ENCODE results near the gene KRT6B. TPM values are rescaled to one million over a fixed set of nuclear protein-coding genes. Genes with fewer than 3 reads are reported as not detected.

The KRT6B gene
- total and polyA plus RNA-seq, 4 donors = 0.18 TPM; not detected in 3

- no peak overlapping the region for H3K4me3 ChIP-seq (ENCODE audit: low read length in 2 of 2)
- H3K27me3 ChIP-seq (ENCODE audit: control insufficient read depth in 1 of 2, insufficient read depth in 2 of 2, low read length in 1 of 2) = peaks cover 0 to 2% of the 10 kb centered on the region in 2 donors
- H3K9me3 ChIP-seq (ENCODE audit: control insufficient read depth, low read length) = no peaks in the 10 kb centered on the region
- 64 to 65% methylated on average over 9 of the region's 9 CpGs for WGBS, 2 donors
- no peaks in the 10 kb centered on the region for H3K4me1 ChIP-seq (ENCODE audit: control insufficient read depth in 1 of 2, insufficient read depth in 2 of 2, low read length in 2 of 2)
- H3K27ac ChIP-seq (ENCODE audit: low read depth in 1 of 2, low read length in 2 of 2) = no peak overlapping the region
- no peak for DNase-seq
- ATAC-seq (ENCODE audit: low FRiP score) = no peak
- no peaks in the 10 kb centered on the region for H3K36me3 ChIP-seq (ENCODE audit: control insufficient read depth in 1 of 2, insufficient read depth in 2 of 2, low read length in 1 of 2)
- intact Hi-C loops (cut with DNase I) = no loop called here
Measured at GRCh38 chr12:52436000-52436827, 15.7 kb downstream of the KRT6B start.

- no peaks in the 10 kb centered on the region for H3K9me3 ChIP-seq (ENCODE audit: control insufficient read depth, low read length)
- no peaks in the 10 kb centered on the region for H3K36me3 ChIP-seq (ENCODE audit: control insufficient read depth in 1 of 2, insufficient read depth in 2 of 2, low read length in 1 of 2)
- H3K4me3 ChIP-seq (ENCODE audit: low read length in 2 of 2) = no peak overlapping the region
- ATAC-seq (ENCODE audit: low FRiP score) (no peak), DNase-seq (no peak)
- intact Hi-C loops (cut with DNase I) = no loop called here
- peaks cover 0 to 2% of the 10 kb centered on the region in 2 donors for H3K27me3 ChIP-seq (ENCODE audit: control insufficient read depth in 1 of 2, insufficient read depth in 2 of 2, low read length in 1 of 2)
- no peak overlapping the region for H3K27ac ChIP-seq (ENCODE audit: low read depth in 1 of 2, low read length in 2 of 2)
- WGBS, 2 donors = 90 to 91% methylated on average over 6 of the region's 6 CpGs
- H3K4me1 ChIP-seq (ENCODE audit: control insufficient read depth in 1 of 2, insufficient read depth in 2 of 2, low read length in 2 of 2) = no peaks in the 10 kb centered on the region
Measured at GRCh38 chr12:52435659-52435999, 16.3 kb downstream of the KRT6B start.

- H3K27ac ChIP-seq (ENCODE audit: low read depth in 1 of 2, low read length in 2 of 2) = no peak overlapping the region
- no peaks in the 10 kb centered on the region for H3K36me3 ChIP-seq (ENCODE audit: control insufficient read depth in 1 of 2, insufficient read depth in 2 of 2, low read length in 1 of 2)
- WGBS, 2 donors = 93% methylated on average over 6 of the region's 6 CpGs
- H3K4me1 ChIP-seq (ENCODE audit: control insufficient read depth in 1 of 2, insufficient read depth in 2 of 2, low read length in 2 of 2) = no peaks in the 10 kb centered on the region
- DNase-seq = no peak
- peaks cover 0 to 2% of the 10 kb centered on the region in 2 donors for H3K27me3 ChIP-seq (ENCODE audit: control insufficient read depth in 1 of 2, insufficient read depth in 2 of 2, low read length in 1 of 2)
- no peak overlapping the region for H3K4me3 ChIP-seq (ENCODE audit: low read length in 2 of 2)
- intact Hi-C loops (cut with DNase I) = no loop called here
- no peak for ATAC-seq (ENCODE audit: low FRiP score)
- H3K9me3 ChIP-seq (ENCODE audit: control insufficient read depth, low read length) = no peaks in the 10 kb centered on the region
Measured at GRCh38 chr12:52434760-52435530, 17.0 kb downstream of the KRT6B start.

- intact Hi-C loops (cut with DNase I) = no loop called here
- no peaks in the 10 kb centered on the region for H3K36me3 ChIP-seq (ENCODE audit: control insufficient read depth in 1 of 2, insufficient read depth in 2 of 2, low read length in 1 of 2)
- H3K27me3 ChIP-seq (ENCODE audit: control insufficient read depth in 1 of 2, insufficient read depth in 2 of 2, low read length in 1 of 2) = peaks cover 0 to 2% of the 10 kb centered on the region in 2 donors
- H3K4me1 ChIP-seq (ENCODE audit: control insufficient read depth in 1 of 2, insufficient read depth in 2 of 2, low read length in 2 of 2) = no peaks in the 10 kb centered on the region
- H3K4me3 ChIP-seq (ENCODE audit: low read length in 2 of 2) = no peak within 1 kb of the TSS
- WGBS, 2 donors = 67 to 73% methylated on average over 20 of the region's 20 CpGs
- no peak for ATAC-seq (ENCODE audit: low FRiP score)
- no peaks in the 10 kb centered on the region for H3K9me3 ChIP-seq (ENCODE audit: control insufficient read depth, low read length)
- DNase-seq = no peak
- no peak within 1 kb of the TSS for H3K27ac ChIP-seq (ENCODE audit: low read depth in 1 of 2, low read length in 2 of 2)
Measured at GRCh38 chr12:52434081-52434733, 17.7 kb downstream of the KRT6B start, which contains the start of gene KRT75. KRT75 (minus strand) TSS chr12:52434371; CDS start chr12:52434304, 67 bp downstream.

- Histone ChIP-seq H3K27ac (ENCODE audit: low read depth in 1 of 2, low read length in 2 of 2) (no peak overlapping the region), H3K9me3 (ENCODE audit: control insufficient read depth, low read length) (no peaks in the 10 kb centered on the region), H3K27me3 (ENCODE audit: control insufficient read depth in 1 of 2, insufficient read depth in 2 of 2, low read length in 1 of 2) (peaks cover 0 to 2% of the 10 kb centered on the region in 2 donors), H3K4me3 (ENCODE audit: low read length in 2 of 2) (no peak overlapping the region), H3K4me1 (ENCODE audit: control insufficient read depth in 1 of 2, insufficient read depth in 2 of 2, low read length in 2 of 2) (no peaks in the 10 kb centered on the region), H3K36me3 (ENCODE audit: control insufficient read depth in 1 of 2, insufficient read depth in 2 of 2, low read length in 1 of 2) (no peaks in the 10 kb centered on the region)
- ATAC-seq (ENCODE audit: low FRiP score) = no peak
- intact Hi-C loops (cut with DNase I) = no loop called here
- no peak for DNase-seq
- WGBS, 2 donors = 93 to 96% methylated on average over 12 of the region's 12 CpGs
Measured at GRCh38 chr12:52433501-52434080, 18.4 kb downstream of the KRT6B start.

GRCh38 chr12:52432559-52433207, 19.3 kb downstream of the KRT6B start:
- peaks cover 0 to 2% of the 10 kb centered on the region in 2 donors for H3K27me3 ChIP-seq (ENCODE audit: control insufficient read depth in 1 of 2, insufficient read depth in 2 of 2, low read length in 1 of 2)
- WGBS, 2 donors = 83 to 89% methylated on average over 6 of the region's 6 CpGs
- H3K9me3 ChIP-seq (ENCODE audit: control insufficient read depth, low read length) = no peaks in the 10 kb centered on the region
- H3K4me1 ChIP-seq (ENCODE audit: control insufficient read depth in 1 of 2, insufficient read depth in 2 of 2, low read length in 2 of 2) = no peaks in the 10 kb centered on the region
- ATAC-seq (ENCODE audit: low FRiP score) = no peak
- H3K36me3 ChIP-seq (ENCODE audit: control insufficient read depth in 1 of 2, insufficient read depth in 2 of 2, low read length in 1 of 2) = no peaks in the 10 kb centered on the region
- no peak overlapping the region for H3K27ac ChIP-seq (ENCODE audit: low read depth in 1 of 2, low read length in 2 of 2)
- intact Hi-C loops (cut with DNase I) = no loop called here
- DNase-seq = no peak
- no peak overlapping the region for H3K4me3 ChIP-seq (ENCODE audit: low read length in 2 of 2)

- DNase-seq (no peak), ATAC-seq (ENCODE audit: low FRiP score) (no peak)
- H3K36me3 ChIP-seq (ENCODE audit: control insufficient read depth in 1 of 2, insufficient read depth in 2 of 2, low read length in 1 of 2) = no peaks in the 10 kb centered on the region
- no peaks in the 10 kb centered on the region for H3K9me3 ChIP-seq (ENCODE audit: control insufficient read depth, low read length)
- no peak overlapping the region for H3K27ac ChIP-seq (ENCODE audit: low read depth in 1 of 2, low read length in 2 of 2)
- WGBS, 2 donors = 85 to 90% methylated on average over 10 of the region's 10 CpGs
- intact Hi-C loops (cut with DNase I) = no loop called here
- H3K4me1 ChIP-seq (ENCODE audit: control insufficient read depth in 1 of 2, insufficient read depth in 2 of 2, low read length in 2 of 2) = no peaks in the 10 kb centered on the region
- H3K27me3 ChIP-seq (ENCODE audit: control insufficient read depth in 1 of 2, insufficient read depth in 2 of 2, low read length in 1 of 2) = peaks cover 0 to 2% of the 10 kb centered on the region in 2 donors
- H3K4me3 ChIP-seq (ENCODE audit: low read length in 2 of 2) = no peak overlapping the region
Measured at GRCh38 chr12:52428121-52428520, 23.8 kb downstream of the KRT6B start.

- WGBS, 2 donors = 87 to 93% methylated on average over 1 of the region's 1 CpG
- intact Hi-C loops (cut with DNase I) = no loop called here
- Histone ChIP-seq H3K4me3 (ENCODE audit: low read length in 2 of 2) (no peak overlapping the region), H3K36me3 (ENCODE audit: control insufficient read depth in 1 of 2, insufficient read depth in 2 of 2, low read length in 1 of 2) (no peaks in the 10 kb centered on the region), H3K27me3 (ENCODE audit: control insufficient read depth in 1 of 2, insufficient read depth in 2 of 2, low read length in 1 of 2) (peaks cover 0 to 2% of the 10 kb centered on the region in 2 donors), H3K9me3 (ENCODE audit: control insufficient read depth, low read length) (no peaks in the 10 kb centered on the region), H3K27ac (ENCODE audit: low read depth in 1 of 2, low read length in 2 of 2) (no peak overlapping the region), H3K4me1 (ENCODE audit: control insufficient read depth in 1 of 2, insufficient read depth in 2 of 2, low read length in 2 of 2) (no peaks in the 10 kb centered on the region)
- ATAC-seq (ENCODE audit: low FRiP score) (no peak), DNase-seq (no peak)
Measured at GRCh38 chr12:52427083-52427482, 24.9 kb downstream of the KRT6B start.
